HepG2 (cell line): ENCODE measurements around the gene UTRN. TPM values are rescaled to one million over a fixed set of nuclear protein-coding genes. Genes with fewer than 3 reads are reported as not detected.

Source experiments
- AFF4 ChIP-seq: sonication (generic); formaldehyde crosslinking; IDR thresholded peaks from 2 replicates; pipeline ENCODE4 v1.4.0; 2020; ENCODE audit warnings: missing genetic modification reagents
- AHDC1 ChIP-seq: sonication (generic); formaldehyde crosslinking; IDR thresholded peaks from 2 replicates; pipeline ENCODE4 v1.5.1; 2020; ENCODE audit warnings: mild to moderate bottlenecking, missing genetic modification reagents, borderline replicate concordance
- ARID2 ChIP-seq: sonication (generic); formaldehyde crosslinking; IDR thresholded peaks from 2 replicates; pipeline ENCODE4 v1.8.1; 2022; ENCODE audit warnings: mild to moderate bottlenecking, missing genetic modification reagents, borderline replicate concordance
- FOXA1 ChIP-seq, 2 experiments: fragments of 450-650 bp in 1 of 2; sonication (generic) in 1 of 2; formaldehyde crosslinking in 1 of 2; IDR thresholded peaks; 2 replicates each; pipeline versions ENCODE4 v1.4.0 to v1.6.1; 2016 to 2020; ENCODE audit warnings: missing genetic modification reagents in 1 of 2
- FOXP4 ChIP-seq: sonication (generic); formaldehyde crosslinking; IDR thresholded peaks from 2 replicates; pipeline ENCODE4 v1.4.0; 2020; ENCODE audit warnings: missing genetic modification reagents
- NFATC3 ChIP-seq: sonication (generic); formaldehyde crosslinking; IDR thresholded peaks from 2 replicates; pipeline ENCODE4 v1.5.1; 2020; ENCODE audit warnings: mild to moderate bottlenecking, missing genetic modification reagents
- ZFP90 ChIP-seq: sonication (generic); formaldehyde crosslinking; IDR thresholded peaks from 2 replicates; pipeline ENCODE4 v1.8.0; 2022; ENCODE audit warnings: missing genetic modification reagents, mild to moderate bottlenecking, inconsistent platforms, borderline replicate concordance
- ZNF234 ChIP-seq: sonication (generic); formaldehyde crosslinking; conservative IDR thresholded peaks from 2 replicates; pipeline ENCODE4 v1.5.1; 2020; ENCODE audit warnings: mild to moderate bottlenecking, missing genetic modification reagents
- ZNF484 ChIP-seq: sonication (generic); formaldehyde crosslinking; IDR thresholded peaks from 2 replicates; pipeline ENCODE4 v1.5.1; 2020; ENCODE audit warnings: mild to moderate bottlenecking, low read depth, missing genetic modification reagents, borderline replicate concordance
- ZNF605 ChIP-seq: sonication (generic); formaldehyde crosslinking; IDR thresholded peaks from 2 replicates; pipeline ENCODE4 v1.8.0; 2022; ENCODE audit warnings: mild to moderate bottlenecking, missing genetic modification reagents
- polyA plus RNA-seq, 8 experiments: library from polyadenylated mRNA; depleted of rRNA in 3 of 8; stranded (reverse) in 7 of 8; unstranded in 1 of 8; fragments of >200 nt; fragmentation: Illumina TruSeq in 4 of 8; extraction: Trizol in 4 of 8; gene quantifications; 2 replicates each; pipeline versions ENCODE4 v1.2.1 to v1.2.3, GENCODE V29; 2011 to 2016; ENCODE audit warnings: low read depth in 4 of 8, missing spikeins in 1 of 8, mixed read lengths in 1 of 8; ENCODE audit not compliant: insufficient read depth in 1 of 8
- total RNA-seq, 5 experiments: library from RNA; depleted of rRNA; stranded (reverse); fragments of >200 nt; fragmentation: Illumina TruSeq; extraction: Trizol; gene quantifications; 2 replicates each; pipeline ENCODE4 v1.2.3, GENCODE V29; 2016; ENCODE audit warnings: low read depth in 1 of 5
- TF ChIP-seq, protein P1 (sequence below): sonication (generic); formaldehyde crosslinking; IDR thresholded peaks from 2 replicates; pipeline ENCODE4 v1.4.0; 2020; ENCODE audit warnings: missing genetic modification reagents

Gene UTRN
- total and polyA plus RNA-seq, 2 of the 13 experiments (the other 11 are each of a cell fraction or from before 2014, with no cell fraction given): 102 to 116 TPM

DNA sequence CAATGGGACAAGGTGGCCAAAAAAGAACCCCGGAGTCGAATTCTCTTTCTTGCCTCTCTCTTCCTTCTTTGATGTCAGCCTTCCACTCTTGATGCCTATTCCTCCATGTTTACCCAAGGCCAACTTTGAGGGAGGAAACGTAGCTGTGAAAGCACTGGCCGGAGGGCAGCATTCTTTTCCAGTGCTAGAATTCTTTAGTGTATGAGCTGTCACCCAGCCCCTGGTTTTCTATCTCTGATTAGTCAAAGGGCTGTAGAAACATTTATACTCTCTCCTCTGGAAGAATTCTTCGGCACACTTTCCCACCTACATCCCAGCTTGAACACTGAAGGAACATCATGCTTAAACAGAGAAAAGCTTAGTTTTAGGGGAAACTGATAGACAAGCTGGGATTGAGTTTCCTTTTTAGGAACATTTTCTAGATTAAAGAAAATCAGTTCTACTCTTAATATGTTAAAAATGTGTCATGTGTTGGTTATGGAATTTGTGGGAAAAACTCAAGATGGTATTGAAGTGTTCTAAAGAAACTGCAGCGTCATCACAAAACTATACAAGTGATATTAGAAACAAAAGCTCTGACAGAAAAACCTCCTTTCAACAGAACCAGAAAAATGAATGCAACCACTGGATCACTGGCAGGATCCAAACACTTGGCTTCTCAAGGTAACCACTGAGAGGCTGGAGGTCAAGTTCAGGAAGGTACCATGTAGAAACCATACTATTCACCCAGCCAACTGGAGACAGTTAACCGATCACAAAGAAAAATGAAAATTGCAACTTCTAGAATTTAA is 20.7 kb upstream of the UTRN start (continued):
- TF ChIP-seq AHDC1 (no peak; the same call in 1 of the 2 replicates), ZNF234 (CRISPR knock-in tag) (no peak), FOXP4 (peak; percentile 63), ZFP90 (peak; percentile 22; the same call in 1 of the 2 replicates), ZNF605 (CRISPR knock-in tag) (no peak), NFATC3 (CRISPR knock-in tag) (no peak), ARID2 (CRISPR knock-in tag) (0 out of 2 replicates have a peak, but pooled peaks have one; percentile 37), FOXA1 (IDR thresholded peaks at IDR 0.05) (no peak), FOXA1 (CRISPR knock-in tag; IDR thresholded peaks at IDR 0.05) (peak; percentile 95), ZNF484 (CRISPR knock-in tag) (no peak), AFF4 (CRISPR knock-in tag) (no peak)
- TF ChIP-seq, protein P1, sequence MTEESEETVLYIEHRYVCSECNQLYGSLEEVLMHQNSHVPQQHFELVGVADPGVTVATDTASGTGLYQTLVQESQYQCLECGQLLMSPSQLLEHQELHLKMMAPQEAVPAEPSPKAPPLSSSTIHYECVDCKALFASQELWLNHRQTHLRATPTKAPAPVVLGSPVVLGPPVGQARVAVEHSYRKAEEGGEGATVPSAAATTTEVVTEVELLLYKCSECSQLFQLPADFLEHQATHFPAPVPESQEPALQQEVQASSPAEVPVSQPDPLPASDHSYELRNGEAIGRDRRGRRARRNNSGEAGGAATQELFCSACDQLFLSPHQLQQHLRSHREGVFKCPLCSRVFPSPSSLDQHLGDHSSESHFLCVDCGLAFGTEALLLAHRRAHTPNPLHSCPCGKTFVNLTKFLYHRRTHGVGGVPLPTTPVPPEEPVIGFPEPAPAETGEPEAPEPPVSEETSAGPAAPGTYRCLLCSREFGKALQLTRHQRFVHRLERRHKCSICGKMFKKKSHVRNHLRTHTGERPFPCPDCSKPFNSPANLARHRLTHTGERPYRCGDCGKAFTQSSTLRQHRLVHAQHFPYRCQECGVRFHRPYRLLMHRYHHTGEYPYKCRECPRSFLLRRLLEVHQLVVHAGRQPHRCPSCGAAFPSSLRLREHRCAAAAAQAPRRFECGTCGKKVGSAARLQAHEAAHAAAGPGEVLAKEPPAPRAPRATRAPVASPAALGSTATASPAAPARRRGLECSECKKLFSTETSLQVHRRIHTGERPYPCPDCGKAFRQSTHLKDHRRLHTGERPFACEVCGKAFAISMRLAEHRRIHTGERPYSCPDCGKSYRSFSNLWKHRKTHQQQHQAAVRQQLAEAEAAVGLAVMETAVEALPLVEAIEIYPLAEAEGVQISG (CRISPR knock-in tag): no peak
